Heart left ventricle (tissue), 16 donors: ENCODE data around the gene RNFT2. TPM values are rescaled to one million over a fixed set of nuclear protein-coding genes. Genes with fewer than 3 reads are reported as not detected.
A peak's percentile ranks its signal among the peaks of the same experiment; 100 is the strongest.

Experiments
- ATAC-seq, 4 donors: fragments of 200-7000 bp; cut with Tn5 transposase; one replicate each; pipeline ENCODE4 v1.9.1; 2020 to 2022; ENCODE audit warnings: moderate library complexity in 4 of 4, mild to moderate bottlenecking in 3 of 4, moderate number of reproducible peaks in 1 of 4
- DNase-seq, 5 donors: peaks; one replicate each; pipeline ENCODE4 v3.0.0-alpha.2; 2020
- H3K27ac ChIP-seq, 12 donors: fragments of 200-600 bp; sonication (generic) in 4 of 12; one replicate each; pipeline versions ENCODE4 v1.5.0 to v1.8.0; 2016 to 2022; ENCODE audit warnings: mild to moderate bottlenecking in 2 of 12
- H3K27me3 ChIP-seq, 9 donors: fragments of 200-600 bp; sonication (generic) in 2 of 9; one replicate each; pipeline versions ENCODE4 v1.5.1 to v1.8.0; 2016 to 2022; ENCODE audit warnings: mild to moderate bottlenecking in 3 of 9
- H3K36me3 ChIP-seq, 9 donors: fragments of 200-600 bp; sonication (generic) in 2 of 9; one replicate each; pipeline versions ENCODE4 v1.5.0 to v1.8.0; 2018 to 2022; ENCODE audit warnings: mild to moderate bottlenecking in 2 of 9
- H3K4me1 ChIP-seq, 12 donors: fragments of 200-600 bp; sonication (generic) in 4 of 12; one replicate each; pipeline versions ENCODE4 v1.5.0 to v1.8.0; 2016 to 2022; ENCODE audit warnings: mild to moderate bottlenecking in 3 of 12
- H3K4me3 ChIP-seq, 12 donors: fragments of 200-600 bp; sonication (generic) in 4 of 12; one replicate each; pipeline versions ENCODE4 v1.5.0 to v1.8.0; 2017 to 2022; ENCODE audit warnings: mild to moderate bottlenecking in 9 of 12, moderate library complexity in 4 of 12
- H3K9me3 ChIP-seq, 12 donors: fragments of 200-600 bp; sonication (generic) in 4 of 12; one replicate each; pipeline versions ENCODE4 v1.5.0 to v1.8.0; 2016 to 2022; ENCODE audit warnings: mild to moderate bottlenecking in 1 of 12
- CTCF ChIP-seq, 12 donors: fragments of 200-600 bp; sonication (generic) in 4 of 12; IDR thresholded peaks; one replicate each; pipeline versions ENCODE4 v1.5.0 to v1.8.0; 2018 to 2022; ENCODE audit warnings: antibody characterized with exemption in 12 of 12, mild to moderate bottlenecking in 5 of 12
- POLR2A ChIP-seq, 2 donors: fragments of 450-650 bp; IDR thresholded peaks; one replicate each; pipeline ENCODE4 v1.6.1; 2017; ENCODE audit warnings: antibody characterized with exemption in 2 of 2, mild to moderate bottlenecking in 2 of 2, moderate library complexity in 2 of 2
- WGBS, 4 donors: extraction: QIAGEN DNeasy Blood & Tissue Kit in 2 of 4; methylation state at CpG; one replicate each; pipeline versions ENCODE4 v1.1.5 to v1.1.7; 2013 to 2018; 5-methylcytosine and 5-hydroxymethylcytosine counted together
- intact Hi-C, 10 donors: fragments of 100-400 bp; cut with DNase I; formaldehyde crosslinking; loops; one replicate each; pipeline versions ENCODE4 v1.11.1 to v1.14.2; 2022
- polyA plus RNA-seq, 2 donors: library from polyadenylated mRNA; stranded (reverse); fragments of 200-250 nt; gene quantifications; one replicate each; pipeline ENCODE4 v1.2.3, GENCODE V29; 2013
- total RNA-seq, 9 donors: library from RNA; depleted of rRNA in 2 of 9; stranded (reverse); fragments of >200 nt in 2 of 9; fragmentation: NEBNext Ultra II Directional in 3 of 9; extraction: Animal tissue kit (Norgen Biotek cat#: 25700) in 3 of 9; gene quantifications; one replicate each; pipeline versions ENCODE4 v1.1.0 to v1.2.4, GENCODE V29; 2016 to 2023
- donor health status: ischemic (EF 13 %, LVEDD 7.1; RV severe dilation, severe dysfunction).
- donor health status: healthy with polysubstance abuse.
- donor health status: DM: no; HTN: yes; CAD: no.
- donor health status: DM: no; HTN: no; CAD: no.
- donor health status: ischemic (EF 25% LVEDD 6.9; RV normal size, moderate dysfunction).
- donor health status: ischemic (EF 25% LVEDD 5.7; RV mildly dilated, moderate dysfunction).
- donor health status: healthy.
- donor health status: DM: yes; HTN: yes; CAD: no.
- donor health status: ischemic (EF 35%, LVEDD 5.7; RV mildly dilated, moderate dysfunction).
- donor health status: nonischemic (EF 11% LVEDD 7.7; RV severe dilation, severe dysfunction).
- donor health status: DM: yes; HTN: yes; CAD: no.
- donor health status: PGD.
- donor health status: ischemic (EF 29% LVEDD 5.4; RV normal size, mild dysfunction).
- donor health status: nonischemic (EF 23%, LVEDD 6.1; RV moderate dilation, normal function).

The RNFT2 gene
- total and polyA plus RNA-seq, 11 donors, result 0.58 to 2.4 (median 1.6) TPM

DNA sequence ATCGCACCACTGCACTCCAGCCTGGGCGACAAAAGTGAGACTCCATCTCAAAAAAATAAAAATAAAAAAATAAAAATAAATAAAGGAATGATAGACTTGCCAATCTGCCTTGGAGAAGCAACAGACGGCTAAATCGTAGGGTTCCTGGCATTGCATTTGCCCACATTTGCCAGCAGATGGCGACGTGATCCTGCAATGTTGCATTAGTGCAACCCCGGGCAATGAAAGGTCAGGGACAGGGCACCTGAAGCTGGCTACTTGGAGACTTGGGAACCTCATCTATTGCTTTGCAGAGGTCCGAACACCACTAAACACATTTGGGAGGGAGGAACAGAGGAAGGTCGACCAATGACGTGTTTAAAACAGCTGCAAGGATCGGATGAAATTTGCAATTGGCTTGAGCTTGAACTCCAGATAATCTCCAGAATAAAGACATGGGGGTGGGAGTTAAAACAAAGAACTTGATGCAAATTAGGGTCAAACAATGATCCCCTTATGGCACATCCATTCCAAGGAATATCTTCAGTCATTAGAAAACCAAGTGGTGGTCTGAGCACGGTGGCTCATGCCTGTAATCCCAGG, 34.8 kb upstream of the RNFT2 start:
- intact Hi-C loops, result loop anchor here (2.0 to 10.0 kb wide), 13 partner anchors 177 to 689 kb away; partner anchors contain the start of gene HRK (in 8 of the 10)
- no peak overlapping the region for H3K27ac ChIP-seq
- peak; percentile 54 to 74 (median 66) for DNase-seq
- peaks cover 0 to 6% (median 0%) of the 10 kb centered on the region in 12 donors for H3K4me1 ChIP-seq
- no peak overlapping the region for H3K4me3 ChIP-seq
- peak; percentile 67 to 83 (median 76) for ATAC-seq
- no peaks in the 10 kb centered on the region for H3K9me3 ChIP-seq
- H3K36me3 ChIP-seq, result no peaks in the 10 kb centered on the region
- no peaks in the 10 kb centered on the region for H3K27me3 ChIP-seq
- 20 to 24% (median 21%) methylated on average over 12 of the region's 12 CpGs for WGBS, 4 donors
- TF ChIP-seq POLR2A (IDR thresholded peaks at IDR 0.05) (no peak), CTCF (IDR thresholded peaks at IDR 0.05) (peak; percentile 89 to 97 (median 93))

- DNase-seq, result no peak
- no peak overlapping the region for H3K27ac ChIP-seq
- H3K9me3 ChIP-seq, result no peaks in the 10 kb centered on the region
- no peak overlapping the region for H3K4me3 ChIP-seq
- peaks cover 0 to 14% (median 10%) of the 10 kb centered on the region in 12 donors for H3K4me1 ChIP-seq
- 88 to 93% (median 89%) methylated on average over 9 of the region's 9 CpGs for WGBS, 4 donors
- no peak for TF ChIP-seq CTCF (IDR thresholded peaks at IDR 0.05)
- no peak for TF ChIP-seq POLR2A (IDR thresholded peaks at IDR 0.05)
- intact Hi-C loops, result loop anchor here (5.0 to 10.0 kb wide), 10 partner anchors 177 to 710 kb away; partner anchors contain the start of gene HRK (in 3 of the 10)
- H3K36me3 ChIP-seq, result no peaks in the 10 kb centered on the region
- peaks cover 0 to 6% (median 0%) of the 10 kb centered on the region in 9 donors for H3K27me3 ChIP-seq
- ATAC-seq, result no peak
Measured at GRCh38 chr12:116707751-116708150, 30.4 kb upstream of the RNFT2 start.

- TF ChIP-seq POLR2A (IDR thresholded peaks at IDR 0.05) (no peak), CTCF (IDR thresholded peaks at IDR 0.05) (peak; percentile 47 to 72 (median 62))
- Histone ChIP-seq H3K27me3 (peaks cover 0 to 6% (median 0%) of the 10 kb centered on the region in 9 donors), H3K27ac (no peak overlapping the region), H3K9me3 (no peaks in the 10 kb centered on the region), H3K4me3 (peak overlapping the region in 2 of 12 donors; percentile 10 to 15), H3K36me3 (no peaks in the 10 kb centered on the region), H3K4me1 (peaks cover 0 to 20% (median 8%) of the 10 kb centered on the region in 12 donors)
- intact Hi-C loops, result loop anchor here (5.0 to 10.0 kb wide), 10 partner anchors 176 to 712 kb away; partner anchors contain the start of gene HRK (in 3 of the 10)
- 25 to 32% (median 29%) methylated on average over 26 of the region's 26 CpGs for WGBS, 4 donors
- DNase-seq (peak in 3 of 5 donors; percentile 37 to 58 (median 44)), ATAC-seq (peak in 3 of 4 donors; percentile 79 to 87 (median 84))
Measured at GRCh38 chr12:116708826-116709756, 29.0 kb upstream of the RNFT2 start.
